Prostate gland (tissue), 2 donors: ENCODE measurements around the gene FRMD4A.

ENCODE experiments used
- CTCF ChIP-seq, 4 experiments: fragments of 200-600 bp in 2 of 4; fragments of 450-650 bp in 2 of 4; sonication (generic) in 2 of 4; IDR thresholded peaks; 1 replicate in 3 of 4; 2 replicates in 1 of 4; pipeline ENCODE4 v1.5.1; 2016 to 2019; ENCODE audit warnings: antibody characterized with exemption in 4 of 4, mild to moderate bottlenecking in 2 of 4, moderate library complexity in 2 of 4
- POLR2A ChIP-seq: fragments of 450-650 bp; IDR thresholded peaks from one replicate; pipeline ENCODE4 v1.6.1; 2016; ENCODE audit warnings: antibody characterized with exemption, mild to moderate bottlenecking

GRCh38 chr10:13717571-13717935, 613.2 kb downstream of the FRMD4A start:
- TF ChIP-seq CTCF (IDR thresholded peaks at IDR 0.05) = no peak
- TF ChIP-seq POLR2A = no peak
